ENCODE measurements around the gene MXD1.
A peak's percentile ranks its signal among the peaks of the same experiment; 100 is the strongest.
"Not testable (repeated sequence)": the region's sequence is repeated elsewhere in the genome, so short reads cannot be mapped to it uniquely, and the experiment has no call there.

MXD1 gene

DNA sequence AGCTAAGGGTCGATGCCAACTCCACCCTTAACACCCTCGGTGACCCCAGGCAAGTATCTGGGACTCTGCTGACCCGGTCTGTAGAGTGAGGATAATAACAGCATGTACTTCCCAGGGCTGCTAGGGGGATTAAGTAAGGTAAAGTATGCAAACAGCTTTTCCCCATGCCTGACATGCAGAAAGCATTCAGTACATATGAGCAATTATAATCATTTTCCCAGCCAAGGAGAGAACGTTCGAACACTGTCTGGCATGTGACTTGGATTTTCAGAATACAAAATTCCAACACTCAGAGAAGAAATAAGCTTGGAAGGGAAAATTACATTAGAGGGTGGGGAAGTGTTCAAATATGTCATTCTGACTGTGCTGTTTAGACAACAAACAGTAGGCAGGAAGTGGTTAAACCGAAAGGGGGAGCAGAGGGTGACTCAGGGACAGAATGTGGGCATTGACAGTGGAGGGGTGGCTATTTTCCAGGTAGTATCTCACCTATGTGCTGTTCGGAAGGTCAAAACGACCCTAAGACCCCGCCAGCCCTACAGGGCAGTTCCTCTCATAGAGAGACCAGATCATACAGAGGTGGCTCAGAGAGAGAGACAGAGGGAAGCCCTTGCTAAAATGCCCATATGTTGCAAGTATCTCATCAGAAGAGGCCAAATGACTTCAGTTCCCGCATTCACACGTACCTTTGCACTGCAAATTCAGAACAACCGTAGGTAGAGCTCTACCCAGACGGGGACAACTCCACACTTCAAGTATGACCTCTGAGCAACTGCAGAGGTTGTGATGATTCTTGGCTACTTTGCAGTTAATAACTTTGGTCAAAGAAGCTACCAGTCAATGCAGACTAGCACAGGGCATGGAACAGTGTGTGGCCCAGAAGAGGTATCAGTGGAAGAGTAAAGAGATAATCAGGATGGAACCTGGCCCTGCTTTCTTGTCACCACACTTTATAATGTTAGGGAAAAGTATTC is 31.7 kb downstream of the MXD1 start:
- H3K4me3 ChIP-seq (replicated peaks; ENCODE audit: low read depth, low read length), result no peak overlapping the region
- H3K36me3 ChIP-seq (ENCODE audit: control insufficient read depth, insufficient read depth, low read length), result peaks cover 6% of the 10 kb centered on the region
- TF ChIP-seq, protein P1, sequence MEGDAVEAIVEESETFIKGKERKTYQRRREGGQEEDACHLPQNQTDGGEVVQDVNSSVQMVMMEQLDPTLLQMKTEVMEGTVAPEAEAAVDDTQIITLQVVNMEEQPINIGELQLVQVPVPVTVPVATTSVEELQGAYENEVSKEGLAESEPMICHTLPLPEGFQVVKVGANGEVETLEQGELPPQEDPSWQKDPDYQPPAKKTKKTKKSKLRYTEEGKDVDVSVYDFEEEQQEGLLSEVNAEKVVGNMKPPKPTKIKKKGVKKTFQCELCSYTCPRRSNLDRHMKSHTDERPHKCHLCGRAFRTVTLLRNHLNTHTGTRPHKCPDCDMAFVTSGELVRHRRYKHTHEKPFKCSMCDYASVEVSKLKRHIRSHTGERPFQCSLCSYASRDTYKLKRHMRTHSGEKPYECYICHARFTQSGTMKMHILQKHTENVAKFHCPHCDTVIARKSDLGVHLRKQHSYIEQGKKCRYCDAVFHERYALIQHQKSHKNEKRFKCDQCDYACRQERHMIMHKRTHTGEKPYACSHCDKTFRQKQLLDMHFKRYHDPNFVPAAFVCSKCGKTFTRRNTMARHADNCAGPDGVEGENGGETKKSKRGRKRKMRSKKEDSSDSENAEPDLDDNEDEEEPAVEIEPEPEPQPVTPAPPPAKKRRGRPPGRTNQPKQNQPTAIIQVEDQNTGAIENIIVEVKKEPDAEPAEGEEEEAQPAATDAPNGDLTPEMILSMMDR (IDR thresholded peaks at IDR 0.05; ENCODE audit: insufficient read depth, low read length, poor library complexity, severe bottlenecking), result no peak
- no peaks in the 10 kb centered on the region for H3K27me3 ChIP-seq (replicated peaks; ENCODE audit: control insufficient read depth, insufficient read depth, low read length)
- peak; percentile 26 for DNase-seq (ENCODE audit: extremely low read depth, insufficient read length)

DNA sequence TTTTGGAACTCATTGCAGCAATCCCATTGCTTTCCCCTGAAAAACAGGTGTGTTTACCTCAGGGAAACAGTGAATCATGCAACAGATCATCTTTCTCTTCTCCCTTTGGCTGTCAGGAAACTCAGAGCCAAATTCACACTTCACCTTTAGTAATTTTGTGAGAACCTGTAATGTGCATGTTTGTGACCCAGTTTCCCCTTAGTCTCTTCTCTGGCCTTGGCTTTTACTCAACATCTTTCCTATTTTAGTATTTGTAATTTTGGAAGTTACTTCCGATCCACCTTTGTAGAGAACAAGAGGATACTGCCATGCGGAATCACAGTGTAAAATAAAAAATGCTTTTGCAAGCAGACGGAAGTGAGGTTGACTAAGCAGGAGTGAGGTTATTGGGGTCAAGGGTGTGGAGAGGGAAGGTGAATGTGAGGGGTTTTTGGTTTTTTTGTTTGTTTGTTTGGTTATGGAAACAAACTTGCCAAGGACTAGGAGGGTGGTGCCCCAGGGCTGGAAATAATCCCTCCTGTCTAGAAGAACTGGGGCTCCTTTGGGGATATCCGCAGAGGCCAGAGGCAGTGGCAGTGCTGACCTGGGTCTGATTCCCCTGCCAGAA is 32.5 kb downstream of the MXD1 start:
- Histone ChIP-seq H3K4me3 (replicated peaks; ENCODE audit: low read depth, low read length) (no peak overlapping the region), H3K36me3 (ENCODE audit: control insufficient read depth, insufficient read depth, low read length) (peaks cover 6% of the 10 kb centered on the region), H3K27me3 (replicated peaks; ENCODE audit: control insufficient read depth, insufficient read depth, low read length) (no peaks in the 10 kb centered on the region)
- no peak for DNase-seq (ENCODE audit: extremely low read depth, insufficient read length)
- TF ChIP-seq, protein P1 (IDR thresholded peaks at IDR 0.05; ENCODE audit: insufficient read depth, low read length, poor library complexity, severe bottlenecking), result no peak

DNA sequence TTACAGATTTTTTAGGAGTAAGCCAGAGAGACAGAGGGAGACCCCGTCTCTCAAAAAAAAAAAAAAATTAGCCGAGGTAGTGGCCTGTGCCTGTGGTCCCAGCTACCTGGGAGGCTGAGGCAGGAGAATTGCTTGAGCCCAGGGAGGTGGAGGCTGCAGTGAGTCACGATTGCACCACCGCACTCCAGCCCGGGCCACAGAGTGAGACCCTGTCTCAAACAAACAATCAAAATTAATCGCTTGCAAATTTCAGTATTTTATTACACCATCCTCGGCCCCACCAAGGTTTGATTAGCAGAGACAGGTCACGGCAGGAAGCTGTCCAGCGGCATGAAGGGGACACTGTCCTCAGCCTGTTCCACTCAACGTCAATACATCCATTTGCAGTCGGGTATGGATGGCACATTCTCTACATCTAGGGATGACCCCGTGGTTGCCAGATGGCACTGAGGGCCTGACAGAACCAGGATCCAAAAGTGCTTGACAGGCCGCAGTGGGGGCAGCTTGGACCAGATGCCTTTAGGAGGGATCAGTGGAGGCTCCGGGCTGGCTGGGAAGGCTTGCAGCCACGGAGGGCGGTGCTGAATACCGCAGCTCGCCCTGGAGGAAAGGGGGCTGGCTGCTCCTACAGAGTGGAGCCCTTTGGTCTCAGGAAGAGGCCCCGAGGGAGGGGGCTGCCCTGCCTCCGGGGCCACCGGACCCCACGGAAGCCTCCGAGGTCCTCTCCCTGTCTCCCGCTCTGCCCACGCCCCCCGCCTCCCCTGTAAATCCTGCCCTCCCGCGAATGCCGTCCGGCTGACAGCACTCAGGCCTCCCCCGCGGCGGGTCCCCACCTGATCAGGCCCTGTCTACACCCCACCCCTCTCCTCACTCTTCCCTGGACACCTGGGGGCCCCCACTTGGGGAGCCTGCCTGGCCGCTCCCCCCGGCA is 33.4 kb downstream of the MXD1 start:
- Histone ChIP-seq H3K27me3 (replicated peaks; ENCODE audit: control insufficient read depth, insufficient read depth, low read length) (no peaks in the 10 kb centered on the region), H3K36me3 (ENCODE audit: control insufficient read depth, insufficient read depth, low read length) (peaks cover 3% of the 10 kb centered on the region), H3K4me3 (replicated peaks; ENCODE audit: low read depth, low read length) (no peak overlapping the region)
- DNase-seq (ENCODE audit: extremely low read depth, insufficient read length), result no peak
- TF ChIP-seq, protein P1 (IDR thresholded peaks at IDR 0.05; ENCODE audit: insufficient read depth, low read length, poor library complexity, severe bottlenecking), result no peak

DNA sequence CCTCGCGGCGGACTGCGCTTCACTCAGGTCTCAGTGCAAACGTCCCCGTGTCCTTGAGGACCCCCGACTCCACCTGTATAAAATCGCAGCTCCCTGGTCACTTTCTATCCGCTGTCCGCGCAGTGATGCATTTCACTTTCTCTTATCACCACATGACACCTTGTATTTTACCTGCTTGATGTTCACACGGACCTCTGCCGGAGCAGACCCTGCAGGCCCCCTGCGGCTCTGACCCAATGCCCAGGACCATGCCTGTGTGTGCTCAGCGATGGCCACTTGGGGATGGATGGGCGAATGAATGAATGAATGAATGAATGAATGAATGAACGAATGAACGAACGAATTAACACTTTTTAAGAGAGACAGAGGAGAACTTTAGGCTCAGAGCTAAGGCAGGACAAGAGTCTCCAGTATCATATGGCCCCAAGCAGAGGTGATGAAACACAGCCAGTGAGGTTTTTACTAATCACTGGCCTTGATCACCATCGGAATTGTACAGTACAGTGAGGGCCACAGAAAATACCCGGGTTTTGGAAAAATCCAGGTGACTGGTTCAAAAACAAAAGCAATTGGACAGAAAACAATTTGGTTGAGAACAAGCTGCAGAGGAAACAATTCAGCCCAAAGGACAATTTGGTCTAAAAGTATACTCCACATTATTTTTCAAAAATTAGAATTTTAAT is 34.2 kb downstream of the MXD1 start:
- H3K27me3 ChIP-seq (replicated peaks; ENCODE audit: control insufficient read depth, insufficient read depth, low read length), result no peaks in the 10 kb centered on the region
- no peak overlapping the region for H3K4me3 ChIP-seq (replicated peaks; ENCODE audit: low read depth, low read length)
- DNase-seq (ENCODE audit: extremely low read depth, insufficient read length), result no peak
- TF ChIP-seq, protein P1 (IDR thresholded peaks at IDR 0.05; ENCODE audit: insufficient read depth, low read length, poor library complexity, severe bottlenecking), result no peak
- no peaks in the 10 kb centered on the region for H3K36me3 ChIP-seq (ENCODE audit: control insufficient read depth, insufficient read depth, low read length)

DNA sequence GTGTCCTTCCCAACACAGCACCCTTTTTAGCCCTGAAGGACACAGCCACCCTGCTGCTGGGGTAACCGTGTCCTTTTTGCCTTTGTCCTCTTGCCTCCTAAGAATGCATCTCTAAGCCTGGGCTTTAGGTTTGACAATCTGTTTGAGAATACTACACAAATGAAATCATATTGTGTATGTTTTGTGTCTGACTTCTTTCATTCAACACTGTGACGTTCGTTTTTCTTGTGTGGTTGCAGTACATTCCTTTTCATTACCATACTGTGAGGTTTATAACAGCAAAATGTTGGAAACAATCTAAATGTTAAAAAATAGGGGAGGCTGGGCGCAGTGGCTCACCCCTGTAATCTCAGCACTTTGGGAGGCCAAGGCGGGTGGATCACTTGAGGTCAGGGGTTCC is 35.3 kb downstream of the MXD1 start:
- DNase-seq (ENCODE audit: extremely low read depth, insufficient read length), result no peak
- H3K36me3 ChIP-seq (ENCODE audit: control insufficient read depth, insufficient read depth, low read length), result no peaks in the 10 kb centered on the region
- no peak overlapping the region for H3K4me3 ChIP-seq (replicated peaks; ENCODE audit: low read depth, low read length)
- H3K27me3 ChIP-seq (replicated peaks; ENCODE audit: control insufficient read depth, insufficient read depth, low read length), result no peaks in the 10 kb centered on the region
- TF ChIP-seq, protein P1 (IDR thresholded peaks at IDR 0.05; ENCODE audit: insufficient read depth, low read length, poor library complexity, severe bottlenecking), result no peak

DNA sequence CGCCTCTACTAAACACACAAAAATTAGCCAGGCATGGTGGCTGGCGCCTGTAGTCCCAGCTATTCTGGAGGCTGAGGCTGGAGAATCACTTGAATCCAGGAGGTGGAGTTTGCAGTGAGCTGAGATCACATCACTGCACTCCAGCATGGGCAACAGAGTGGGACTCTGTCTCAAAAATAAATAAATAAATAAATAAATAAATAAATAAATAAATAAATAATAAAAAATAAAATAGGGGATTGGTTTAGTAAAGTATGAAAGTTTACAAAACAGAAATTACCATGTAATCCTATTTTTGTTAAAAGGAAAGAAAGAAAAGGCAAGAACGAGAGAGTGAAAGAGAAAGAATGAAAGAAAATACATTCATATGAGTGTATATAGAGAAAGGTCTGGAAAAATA is 35.8 kb downstream of the MXD1 start:
- not testable (repeated sequence) for H3K27me3 ChIP-seq (replicated peaks; ENCODE audit: control insufficient read depth, insufficient read depth, low read length); H3K4me3 ChIP-seq (replicated peaks; ENCODE audit: low read depth, low read length); DNase-seq (ENCODE audit: extremely low read depth, insufficient read length); H3K36me3 ChIP-seq (ENCODE audit: control insufficient read depth, insufficient read depth, low read length)
